Fibroblast of lung (primary cell): ENCODE data around the gene FAAP20. TPM values are rescaled to one million over a fixed set of nuclear protein-coding genes. Genes with fewer than 3 reads are reported as not detected.

Experiments used
- DNase-seq, 2 donors: peaks; one replicate each; pipeline versions ENCODE4 v3.0.0 to v3.0.0-alpha.2; 2010; ENCODE audit warnings: low read depth in 2 of 2
- H2AFZ ChIP-seq: 2 replicates; pipeline ENCODE4 v1.5.1; 2012; ENCODE audit warnings: low read length, control low read depth, inconsistent platforms
- H3K27ac ChIP-seq: 2 replicates; pipeline ENCODE4 v1.5.1; 2011; ENCODE audit warnings: low read length, control low read depth; ENCODE audit not compliant: insufficient read depth
- H3K27me3 ChIP-seq: 2 replicates; pipeline ENCODE4 v1.5.1; 2011; ENCODE audit warnings: mild to moderate bottlenecking, low read length; ENCODE audit not compliant: control insufficient read depth, insufficient read depth
- H3K36me3 ChIP-seq: 2 replicates; pipeline ENCODE4 v1.5.1; 2011; ENCODE audit warnings: low read length; ENCODE audit not compliant: control insufficient read depth, insufficient read depth
- H3K4me1 ChIP-seq: 2 replicates; pipeline ENCODE4 v1.5.1; 2011; ENCODE audit warnings: low read length; ENCODE audit not compliant: control insufficient read depth, insufficient read depth; ENCODE audit errors: extremely low read depth
- H3K4me2 ChIP-seq: 2 replicates; pipeline ENCODE4 v1.5.1; 2011; ENCODE audit warnings: low read length, control low read depth; ENCODE audit not compliant: insufficient read depth; ENCODE audit errors: extremely low read depth
- H3K4me3 ChIP-seq, 4 experiments: fragments of 200-600 bp in 1 of 4; sonication (generic) in 1 of 4; replicated peaks in 1 of 4; 2 replicates each; pipeline ENCODE4 v1.5.1; 2011 to 2016; ENCODE audit warnings: low read length in 4 of 4, low read depth in 3 of 4, mild to moderate bottlenecking in 3 of 4, control low read depth in 2 of 4, inconsistent platforms in 1 of 4, mixed read lengths in 1 of 4; ENCODE audit not compliant: insufficient read depth in 1 of 4; ENCODE audit errors: control extremely low read depth in 1 of 4
- H3K79me2 ChIP-seq: 2 replicates; pipeline ENCODE4 v1.5.1; 2012; ENCODE audit warnings: mild to moderate bottlenecking, low read length, inconsistent platforms; ENCODE audit not compliant: control insufficient read depth, insufficient read depth
- H3K9ac ChIP-seq: 2 replicates; pipeline ENCODE4 v1.5.1; 2011; ENCODE audit warnings: mild to moderate bottlenecking, low read length, control low read depth; ENCODE audit not compliant: insufficient read depth
- H3K9me3 ChIP-seq: 2 replicates; pipeline ENCODE4 v1.5.1; 2012; ENCODE audit warnings: low read depth, low read length; ENCODE audit not compliant: control insufficient read depth, insufficient read depth
- H4K20me1 ChIP-seq: 2 replicates; pipeline ENCODE4 v1.5.1; 2011; ENCODE audit warnings: low read length; ENCODE audit not compliant: control insufficient read depth, insufficient read depth; ENCODE audit errors: extremely low read depth
- CTCF ChIP-seq, 2 donors: IDR thresholded peaks in 1 of 2; conservative IDR thresholded peaks in 1 of 2; 1 replicate in 1 of 2; 2 replicates in 1 of 2; pipeline ENCODE4 v1.5.1; 2011 to 2012; ENCODE audit warnings: low read length in 2 of 2, control low read depth in 1 of 2, inconsistent platforms in 1 of 2, low read depth in 1 of 2, mild to moderate bottlenecking in 1 of 2
- EZH2 ChIP-seq: IDR thresholded peaks from 2 replicates; pipeline ENCODE4 v1.5.1; 2012; ENCODE audit warnings: low read length, control low read depth, mild to moderate bottlenecking; ENCODE audit errors: missing control alignments
- polyA plus RNA-seq, 2 donors: library from polyadenylated mRNA; depleted of rRNA in 1 of 2; stranded (reverse) in 1 of 2; unstranded in 1 of 2; fragments of >200 nt; gene quantifications; 2 replicates each; pipeline ENCODE4 v1.2.1, GENCODE V29; 2011 to 2012; ENCODE audit warnings: missing spikeins in 1 of 2
- total RNA-seq: library from RNA; depleted of rRNA; stranded (reverse); fragments of >200 nt; gene quantifications from 2 replicates; pipeline ENCODE4 v1.2.1, GENCODE V29; 2014

Gene FAAP20
- total and polyA plus RNA-seq, 2 donors (not counting 1 experiment from before 2014, with no cell fraction given), result 8.2 to 21.5 TPM

DNA sequence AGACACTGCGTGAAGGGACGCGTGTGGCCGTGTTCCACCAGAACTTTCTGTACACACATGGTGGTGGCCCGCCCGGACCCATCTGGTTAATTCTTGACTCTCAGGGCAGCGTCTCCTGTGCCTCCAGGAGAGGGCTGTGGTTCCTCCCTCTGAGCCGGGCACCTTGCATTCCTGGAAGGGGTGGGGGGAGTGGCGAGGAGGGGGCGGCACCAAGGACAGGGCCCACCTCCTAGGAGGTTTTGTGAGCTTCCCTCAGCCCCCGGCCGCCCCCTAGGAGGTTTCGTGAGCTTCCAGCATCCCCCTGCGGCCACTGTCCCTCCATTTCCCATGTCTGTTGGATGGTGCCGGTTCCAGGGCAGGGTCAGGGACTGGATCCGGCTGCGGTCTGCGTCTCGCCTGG lies 28.9 kb downstream of the FAAP20 start:
- no peaks in the 10 kb centered on the region for H3K27me3 ChIP-seq
- no peak for DNase-seq
- no peak overlapping the region for H2AFZ ChIP-seq
- no peaks in the 10 kb centered on the region for H3K79me2 ChIP-seq
- H3K36me3 ChIP-seq, result no peaks in the 10 kb centered on the region
- no peak overlapping the region for H3K27ac ChIP-seq
- H3K9me3 ChIP-seq, result no peaks in the 10 kb centered on the region
- no peaks in the 10 kb centered on the region for H4K20me1 ChIP-seq
- H3K4me2 ChIP-seq, result no peak overlapping the region
- no peaks in the 10 kb centered on the region for H3K4me1 ChIP-seq
- no peak overlapping the region for H3K4me3 ChIP-seq
- no peak overlapping the region for H3K9ac ChIP-seq
- TF ChIP-seq EZH2, result no peak
- TF ChIP-seq CTCF (conservative IDR thresholded peaks at IDR 0.05 in 1 of 2, IDR thresholded peaks at IDR 0.05 in 1 of 2; ENCODE audit: low read depth in 1 of 2, low read length in 2 of 2), result no peak

DNA sequence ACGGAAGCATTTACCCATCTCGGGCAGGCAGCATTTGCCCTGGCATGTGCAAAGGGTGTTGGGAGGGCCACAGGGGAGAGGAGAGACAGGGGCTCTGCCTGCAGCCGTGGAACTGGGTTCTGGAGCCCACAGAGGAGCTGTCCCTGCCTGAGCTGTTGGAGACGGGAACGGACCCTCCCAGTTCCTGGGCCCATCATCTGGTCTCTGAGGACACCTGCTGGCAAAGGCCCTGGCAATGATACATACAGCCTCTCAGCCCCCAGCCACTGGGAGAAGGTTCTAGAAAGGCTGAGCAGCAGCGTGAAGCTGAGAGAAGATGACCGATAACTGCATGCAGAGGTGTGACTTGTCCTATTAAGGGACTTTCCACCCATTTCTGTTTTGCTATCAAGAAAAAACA lies 31.4 kb downstream of the FAAP20 start:
- peak in 1 of 2 donors; percentile 6 for DNase-seq
- Histone ChIP-seq H3K4me3 (no peak overlapping the region), H2AFZ (no peak overlapping the region), H4K20me1 (no peaks in the 10 kb centered on the region), H3K9ac (no peak overlapping the region), H3K27ac (no peak overlapping the region), H3K79me2 (no peaks in the 10 kb centered on the region), H3K9me3 (no peaks in the 10 kb centered on the region), H3K27me3 (no peaks in the 10 kb centered on the region), H3K36me3 (no peaks in the 10 kb centered on the region), H3K4me1 (no peaks in the 10 kb centered on the region), H3K4me2 (no peak overlapping the region)
- TF ChIP-seq CTCF (conservative IDR thresholded peaks at IDR 0.05 in 1 of 2, IDR thresholded peaks at IDR 0.05 in 1 of 2; ENCODE audit: low read depth in 1 of 2, low read length in 2 of 2) (peak in 1 of 2 donors; percentile 5), EZH2 (no peak)

- H2AFZ ChIP-seq, result no peak overlapping the region
- H3K4me3 ChIP-seq, result no peak overlapping the region
- H3K4me2 ChIP-seq, result no peak overlapping the region
Observed at GRCh38 chr1:2160451-2161300, 33.9 kb downstream of the FAAP20 start.

More at GRCh38 chr1:2160451-2161300, 33.9 kb downstream of the FAAP20 start:
- H3K36me3 ChIP-seq, result no peaks in the 10 kb centered on the region
- H3K4me1 ChIP-seq, result no peaks in the 10 kb centered on the region
- no peak overlapping the region for H3K9ac ChIP-seq
- DNase-seq, result no peak
- H3K79me2 ChIP-seq, result no peaks in the 10 kb centered on the region
- no peaks in the 10 kb centered on the region for H4K20me1 ChIP-seq
- TF ChIP-seq EZH2, result no peak
- no peak for TF ChIP-seq CTCF (conservative IDR thresholded peaks at IDR 0.05 in 1 of 2, IDR thresholded peaks at IDR 0.05 in 1 of 2; ENCODE audit: low read depth in 1 of 2, low read length in 2 of 2)
- no peaks in the 10 kb centered on the region for H3K9me3 ChIP-seq
- H3K27me3 ChIP-seq, result no peaks in the 10 kb centered on the region
- no peak overlapping the region for H3K27ac ChIP-seq
